ENCODE data around the gene EID1.

Gene EID1

DNA sequence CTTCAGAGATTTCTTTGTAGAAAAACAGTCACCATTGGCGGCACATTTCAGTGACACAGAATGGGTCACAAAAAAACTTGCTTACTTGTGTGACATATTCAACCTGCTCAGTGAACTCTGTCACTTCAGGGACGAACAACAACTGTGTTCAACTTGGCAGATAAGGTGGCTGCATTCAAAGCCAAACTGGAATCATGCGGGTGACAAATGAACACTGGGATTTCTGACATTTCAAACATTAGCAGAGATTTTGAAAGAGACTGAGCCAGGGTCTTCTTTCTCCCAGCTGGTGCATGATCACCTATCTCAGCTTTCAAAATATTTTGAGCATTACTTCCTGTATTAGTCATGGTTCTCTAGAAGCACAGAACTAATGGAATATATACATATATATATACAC, 1.9 kb upstream of the EID1 start:
- Histone ChIP-seq H2AFZ (ENCODE audit: low read depth, low read length) (no peak overlapping the region), H3K4me1 (ENCODE audit: insufficient read depth, low read length) (peaks cover 14% of the 10 kb centered on the region), H3K9me3 (ENCODE audit: low read length) (no peaks in the 10 kb centered on the region), H3K36me3 (ENCODE audit: insufficient read depth, low read length) (peaks cover 6% of the 10 kb centered on the region), H3K27me3 (ENCODE audit: insufficient read depth, low read length) (no peaks in the 10 kb centered on the region), H3K4me3 (ENCODE audit: low read length) (no peak overlapping the region)

- peaks cover 17% of the 10 kb centered on the region for H3K4me1 ChIP-seq (ENCODE audit: insufficient read depth, low read length)
- H3K36me3 ChIP-seq (ENCODE audit: insufficient read depth, low read length): peaks cover 6% of the 10 kb centered on the region
- H2AFZ ChIP-seq (ENCODE audit: low read depth, low read length): no peak overlapping the region
- no peaks in the 10 kb centered on the region for H3K27me3 ChIP-seq (ENCODE audit: insufficient read depth, low read length)
- no peaks in the 10 kb centered on the region for H3K9me3 ChIP-seq (ENCODE audit: low read length)
- peak overlapping the region; percentile 64 for H3K4me3 ChIP-seq (ENCODE audit: low read length)
Measured at GRCh38 chr15:48880070-48880634, 2.2 kb downstream of the EID1 start.

DNA sequence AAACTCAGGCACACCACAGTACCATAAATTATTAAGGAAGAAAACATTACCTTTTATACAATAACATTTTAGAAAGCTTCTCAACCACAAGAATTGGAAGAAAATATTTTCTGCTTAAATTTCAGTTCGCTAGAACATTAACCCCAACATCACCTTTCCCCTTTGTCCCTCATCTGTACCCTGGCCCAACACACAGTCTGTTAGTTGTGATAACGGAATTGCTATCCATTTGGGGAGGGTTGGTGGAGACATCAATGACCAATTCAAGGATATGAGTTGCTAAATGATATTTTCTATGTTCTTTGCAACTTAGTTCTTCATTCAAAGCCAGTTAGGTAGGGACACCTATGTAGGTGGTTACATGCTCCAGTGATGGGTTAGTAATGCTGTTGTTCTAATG, 5.8 kb downstream of the EID1 start:
- Histone ChIP-seq H3K9me3 (ENCODE audit: low read length) (no peaks in the 10 kb centered on the region), H3K4me1 (ENCODE audit: insufficient read depth, low read length) (peaks cover 17% of the 10 kb centered on the region), H3K4me3 (ENCODE audit: low read length) (no peak overlapping the region), H2AFZ (ENCODE audit: low read depth, low read length) (no peak overlapping the region), H3K27me3 (ENCODE audit: insufficient read depth, low read length) (no peaks in the 10 kb centered on the region), H3K36me3 (ENCODE audit: insufficient read depth, low read length) (peaks cover 6% of the 10 kb centered on the region)

- Histone ChIP-seq H3K9me3 (ENCODE audit: low read length) (no peaks in the 10 kb centered on the region), H2AFZ (ENCODE audit: low read depth, low read length) (no peak overlapping the region), H3K27me3 (ENCODE audit: insufficient read depth, low read length) (no peaks in the 10 kb centered on the region), H3K4me1 (ENCODE audit: insufficient read depth, low read length) (peaks cover 5% of the 10 kb centered on the region), H3K36me3 (ENCODE audit: insufficient read depth, low read length) (no peaks in the 10 kb centered on the region), H3K4me3 (ENCODE audit: low read length) (no peak overlapping the region)
Measured at GRCh38 chr15:48887144-48887543, 9.2 kb downstream of the EID1 start.

GRCh38 chr15:48888191-48888590, 10.3 kb downstream of the EID1 start:
- Histone ChIP-seq H3K4me1 (ENCODE audit: insufficient read depth, low read length) (peaks cover 5% of the 10 kb centered on the region), H3K9me3 (ENCODE audit: low read length) (no peaks in the 10 kb centered on the region), H3K4me3 (ENCODE audit: low read length) (no peak overlapping the region), H3K36me3 (ENCODE audit: insufficient read depth, low read length) (no peaks in the 10 kb centered on the region), H2AFZ (ENCODE audit: low read depth, low read length) (no peak overlapping the region), H3K27me3 (ENCODE audit: insufficient read depth, low read length) (no peaks in the 10 kb centered on the region)

DNA sequence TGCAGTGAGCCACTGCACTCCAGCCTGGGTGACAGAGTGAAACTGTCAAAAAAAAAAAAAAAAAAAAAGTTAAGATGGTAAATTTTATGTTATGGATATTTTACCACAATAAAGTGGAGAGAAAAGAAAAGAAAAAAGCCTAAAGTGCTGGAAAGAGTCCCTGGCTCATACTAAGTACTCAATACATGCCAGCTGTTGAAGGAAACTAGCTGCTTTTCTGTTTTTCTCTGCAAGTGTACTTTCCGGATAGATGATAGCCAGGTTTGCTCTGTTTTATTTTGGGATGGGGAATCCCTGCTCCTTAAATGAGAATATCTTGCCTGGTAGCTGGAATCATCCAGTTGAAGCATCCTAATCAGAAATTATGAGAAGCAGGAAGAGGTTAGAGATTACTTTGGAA, 10.9 kb downstream of the EID1 start:
- Histone ChIP-seq H3K27me3 (ENCODE audit: insufficient read depth, low read length) (no peaks in the 10 kb centered on the region), H3K4me3 (ENCODE audit: low read length) (no peak overlapping the region), H3K4me1 (ENCODE audit: insufficient read depth, low read length) (peaks cover 5% of the 10 kb centered on the region), H2AFZ (ENCODE audit: low read depth, low read length) (no peak overlapping the region), H3K36me3 (ENCODE audit: insufficient read depth, low read length) (no peaks in the 10 kb centered on the region), H3K9me3 (ENCODE audit: low read length) (no peaks in the 10 kb centered on the region)

DNA sequence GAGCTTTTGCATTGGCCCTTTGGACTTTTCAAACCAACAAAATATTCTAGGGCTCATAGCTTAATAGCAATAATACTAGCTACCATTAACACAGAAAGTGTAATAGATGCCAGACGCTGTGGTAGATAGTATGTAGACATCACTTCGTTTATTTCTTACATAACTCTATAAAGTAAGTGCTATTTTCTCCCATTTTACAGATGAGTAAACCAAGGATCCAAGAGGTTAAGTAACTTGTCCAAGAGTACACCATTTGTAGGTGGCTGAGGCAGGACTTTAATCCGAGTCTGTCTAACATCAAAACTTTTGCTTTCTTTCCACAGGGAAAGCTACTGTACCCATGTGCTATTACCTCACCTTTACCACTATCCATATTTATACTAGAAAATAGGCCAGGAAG, 12.0 kb downstream of the EID1 start:
- peaks cover 2% of the 10 kb centered on the region for H3K4me1 ChIP-seq (ENCODE audit: insufficient read depth, low read length)
- no peaks in the 10 kb centered on the region for H3K36me3 ChIP-seq (ENCODE audit: insufficient read depth, low read length)

DNA sequence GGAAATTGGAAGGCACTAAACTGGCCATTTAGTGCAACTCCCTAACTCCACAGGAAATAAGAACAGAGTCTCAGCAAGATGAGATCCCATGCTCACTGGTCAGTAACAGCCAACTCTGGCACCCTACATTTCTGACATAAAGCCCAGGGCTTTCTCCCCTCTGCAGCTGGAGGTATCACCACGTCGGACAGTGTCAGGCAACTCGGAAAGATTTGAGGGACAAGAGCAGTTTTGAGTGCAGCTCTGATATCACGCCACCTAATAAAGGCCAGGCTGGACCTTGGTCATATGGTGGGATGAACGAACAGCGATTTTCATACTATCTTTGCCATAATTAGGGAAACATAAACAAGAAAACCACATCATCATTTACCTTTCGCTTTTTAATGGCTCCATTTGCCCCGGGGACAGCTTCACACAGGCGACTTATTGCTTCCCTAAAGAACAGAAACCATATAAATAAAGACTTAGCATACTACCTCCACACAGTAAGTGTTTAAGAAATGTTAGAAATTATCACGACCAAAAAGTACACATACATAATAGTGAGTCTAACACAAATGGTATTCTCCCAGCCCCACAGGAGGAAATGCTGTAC, 12.5 kb downstream of the EID1 start:
- Histone ChIP-seq H3K4me3 (ENCODE audit: low read length) (no peak overlapping the region), H2AFZ (ENCODE audit: low read depth, low read length) (no peak overlapping the region), H3K9me3 (ENCODE audit: low read length) (no peaks in the 10 kb centered on the region), H3K4me1 (ENCODE audit: insufficient read depth, low read length) (peaks cover 2% of the 10 kb centered on the region), H3K27me3 (ENCODE audit: insufficient read depth, low read length) (no peaks in the 10 kb centered on the region), H3K36me3 (ENCODE audit: insufficient read depth, low read length) (no peaks in the 10 kb centered on the region)

More for the DNA sequence above, 12.0 kb downstream of the EID1 start:
- H3K4me3 ChIP-seq (ENCODE audit: low read length): no peak overlapping the region
- H3K27me3 ChIP-seq (ENCODE audit: insufficient read depth, low read length): no peaks in the 10 kb centered on the region
- no peaks in the 10 kb centered on the region for H3K9me3 ChIP-seq (ENCODE audit: low read length)
- no peak overlapping the region for H2AFZ ChIP-seq (ENCODE audit: low read depth, low read length)

GRCh38 chr15:48891232-48891765, 13.4 kb downstream of the EID1 start:
- no peaks in the 10 kb centered on the region for H3K36me3 ChIP-seq (ENCODE audit: insufficient read depth, low read length)
- H3K4me1 ChIP-seq (ENCODE audit: insufficient read depth, low read length): peaks cover 2% of the 10 kb centered on the region
- H3K27me3 ChIP-seq (ENCODE audit: insufficient read depth, low read length): no peaks in the 10 kb centered on the region
- H2AFZ ChIP-seq (ENCODE audit: low read depth, low read length): no peak overlapping the region
- H3K9me3 ChIP-seq (ENCODE audit: low read length): no peaks in the 10 kb centered on the region
- no peak overlapping the region for H3K4me3 ChIP-seq (ENCODE audit: low read length)

DNA sequence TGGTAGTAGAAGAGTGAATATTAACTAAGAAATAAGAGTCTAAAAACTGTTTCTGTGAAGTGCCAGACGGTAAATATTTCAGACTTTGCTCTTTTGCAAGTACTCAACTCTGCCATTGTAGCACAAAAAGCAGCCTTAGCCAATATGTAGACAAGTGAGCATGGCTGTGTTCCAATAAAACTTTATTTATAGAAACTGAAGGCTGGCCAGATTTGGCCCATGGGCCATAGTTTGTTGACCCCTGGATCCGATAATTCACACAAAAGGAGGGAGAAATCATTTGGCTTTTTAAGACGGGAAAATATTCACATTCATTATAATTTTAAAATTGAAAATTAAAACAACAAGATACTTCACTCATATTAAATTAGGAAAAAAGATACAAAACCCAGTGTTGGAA, 15.4 kb downstream of the EID1 start:
- no peaks in the 10 kb centered on the region for H3K36me3 ChIP-seq (ENCODE audit: insufficient read depth, low read length)
- no peak overlapping the region for H3K4me3 ChIP-seq (ENCODE audit: low read length)
- H3K9me3 ChIP-seq (ENCODE audit: low read length): no peaks in the 10 kb centered on the region
- no peak overlapping the region for H2AFZ ChIP-seq (ENCODE audit: low read depth, low read length)
- no peaks in the 10 kb centered on the region for H3K27me3 ChIP-seq (ENCODE audit: insufficient read depth, low read length)
- peaks cover 14% of the 10 kb centered on the region for H3K4me1 ChIP-seq (ENCODE audit: insufficient read depth, low read length)

DNA sequence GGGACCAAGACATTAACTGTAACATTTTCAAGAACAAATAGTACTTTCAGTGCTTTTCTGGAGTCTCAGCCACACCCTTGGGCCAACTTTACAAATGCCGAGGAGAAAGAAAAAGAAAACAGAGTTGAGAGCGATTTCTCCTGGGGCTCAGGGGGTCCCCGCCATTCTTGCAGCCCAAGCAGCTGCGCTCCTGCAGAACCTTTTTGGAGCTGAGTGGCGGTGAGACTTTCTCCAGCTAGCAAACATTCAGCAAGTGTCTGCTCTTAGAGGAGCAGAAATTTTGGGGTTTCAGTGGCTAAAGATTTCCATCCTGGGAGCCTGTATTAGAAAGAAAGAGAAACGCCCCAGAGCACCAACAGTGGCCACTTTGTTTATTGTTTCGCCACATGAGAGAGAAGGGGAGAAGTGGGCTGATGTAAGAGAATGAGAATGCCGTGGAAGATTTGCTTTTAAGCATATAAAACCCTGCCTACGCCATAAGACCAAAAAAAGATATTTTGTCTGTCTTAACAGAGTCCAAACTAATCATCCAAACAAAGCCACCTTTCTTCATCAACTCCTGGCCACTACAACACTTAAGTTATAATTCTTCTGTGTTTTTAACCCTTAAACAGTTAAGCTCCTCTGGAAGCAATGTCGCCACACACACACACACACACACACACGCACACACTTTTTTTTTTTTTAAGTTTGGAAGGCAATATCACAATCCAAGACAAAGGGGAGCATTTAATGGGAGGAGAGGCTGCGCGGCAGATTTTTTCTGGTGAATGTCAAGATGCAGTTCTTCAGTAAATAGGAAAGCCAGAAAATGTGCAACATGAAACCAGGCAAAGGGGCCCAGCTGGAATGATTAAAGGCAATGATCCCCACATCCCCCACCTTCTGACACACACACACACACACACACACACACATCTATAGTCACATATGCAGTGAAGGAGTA, 19.2 kb downstream of the EID1 start:
- Histone ChIP-seq H3K27me3 (ENCODE audit: insufficient read depth, low read length) (no peaks in the 10 kb centered on the region), H3K4me1 (ENCODE audit: insufficient read depth, low read length) (peaks cover 12% of the 10 kb centered on the region), H3K36me3 (ENCODE audit: insufficient read depth, low read length) (no peaks in the 10 kb centered on the region), H3K4me3 (ENCODE audit: low read length) (no peak overlapping the region), H3K9me3 (ENCODE audit: low read length) (no peaks in the 10 kb centered on the region), H2AFZ (ENCODE audit: low read depth, low read length) (peak overlapping the region; percentile 89)

DNA sequence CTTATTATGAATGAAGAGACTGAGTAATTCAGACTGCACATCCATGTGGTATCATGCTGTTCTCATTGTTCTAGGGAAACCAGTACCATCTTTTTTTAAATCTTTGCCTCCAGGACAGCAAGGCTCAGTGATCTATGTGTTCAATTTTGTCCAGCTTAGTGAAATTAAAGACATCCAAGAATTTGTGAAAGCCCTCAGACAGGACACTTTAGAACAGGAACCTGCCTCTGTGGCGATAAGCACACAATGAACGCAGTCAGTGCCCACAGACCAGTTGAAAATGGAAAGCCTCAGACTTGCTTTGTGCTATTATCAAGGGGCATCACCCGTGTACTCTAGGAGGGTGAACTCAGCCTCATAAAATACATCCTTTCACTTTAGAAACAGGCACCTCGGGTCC, 20.1 kb downstream of the EID1 start:
- Histone ChIP-seq H3K4me3 (ENCODE audit: low read length) (no peak overlapping the region), H3K27me3 (ENCODE audit: insufficient read depth, low read length) (no peaks in the 10 kb centered on the region), H3K9me3 (ENCODE audit: low read length) (no peaks in the 10 kb centered on the region)

GRCh38 chr15:48898446-48898845, 20.5 kb downstream of the EID1 start:
- Histone ChIP-seq H3K9me3 (ENCODE audit: low read length) (no peaks in the 10 kb centered on the region), H3K27me3 (ENCODE audit: insufficient read depth, low read length) (no peaks in the 10 kb centered on the region), H3K36me3 (ENCODE audit: insufficient read depth, low read length) (no peaks in the 10 kb centered on the region), H2AFZ (ENCODE audit: low read depth, low read length) (no peak overlapping the region), H3K4me1 (ENCODE audit: insufficient read depth, low read length) (peaks cover 12% of the 10 kb centered on the region), H3K4me3 (ENCODE audit: low read length) (no peak overlapping the region)

More for the DNA sequence above, 20.1 kb downstream of the EID1 start:
- no peaks in the 10 kb centered on the region for H3K36me3 ChIP-seq (ENCODE audit: insufficient read depth, low read length)
- H3K4me1 ChIP-seq (ENCODE audit: insufficient read depth, low read length): peaks cover 12% of the 10 kb centered on the region
- H2AFZ ChIP-seq (ENCODE audit: low read depth, low read length): no peak overlapping the region

All from neuron (in vitro differentiated cells).